GM18868 (cell line): ENCODE measurements around the gene TMEM168.
"Not testable (repeated sequence)": the region's sequence is repeated elsewhere in the genome, so short reads cannot be mapped to it uniquely, and the experiment has no call there.

ENCODE experiments used
- ATAC-seq: cut with Tn5 transposase; IDR thresholded peaks from one replicate; pipeline ENCODE4 v1.9.1; 2021; ENCODE audit warnings: mild to moderate bottlenecking, moderate library complexity; ENCODE audit not compliant: unreplicated experiment

TMEM168 gene

DNA sequence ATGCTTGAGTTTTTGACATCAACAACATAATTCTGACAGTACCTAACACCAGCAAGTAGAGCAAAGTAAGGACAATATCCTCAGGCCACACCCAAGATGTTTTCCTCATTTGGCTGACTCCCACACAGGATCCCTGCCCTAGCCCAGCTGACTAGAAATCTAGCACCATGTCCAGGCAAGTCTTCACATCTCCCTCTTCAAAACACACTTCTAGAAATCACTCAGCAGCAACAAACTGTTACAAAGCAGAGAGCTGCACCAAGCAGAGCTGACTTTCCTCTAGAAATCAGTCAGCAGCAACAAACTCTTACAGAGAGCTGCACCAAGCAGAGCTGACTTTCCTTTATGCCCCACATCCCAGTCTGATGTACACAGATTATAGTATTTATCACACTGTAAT lies 7.7 kb downstream of the TMEM168 start:
- peak; percentile 97 for ATAC-seq

DNA sequence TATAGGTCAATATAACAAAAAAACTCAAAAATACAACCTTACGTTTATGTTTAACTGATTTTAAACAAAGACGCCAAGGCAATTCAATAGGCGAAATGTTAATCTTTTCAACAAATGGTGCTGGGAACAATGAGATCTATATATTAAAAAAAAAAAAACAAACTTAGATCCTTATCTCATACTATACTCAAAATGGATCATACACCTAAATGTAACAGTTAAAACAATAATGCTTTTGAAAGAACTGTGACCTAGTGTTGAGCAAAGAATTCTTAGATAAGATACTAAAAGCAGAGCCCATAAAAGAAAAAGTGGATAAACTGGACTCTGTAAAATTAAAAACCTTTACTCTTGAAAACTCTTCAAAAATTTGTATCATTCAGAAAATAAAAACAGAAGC lies 8.6 kb downstream of the TMEM168 start:
- no peak for ATAC-seq

DNA sequence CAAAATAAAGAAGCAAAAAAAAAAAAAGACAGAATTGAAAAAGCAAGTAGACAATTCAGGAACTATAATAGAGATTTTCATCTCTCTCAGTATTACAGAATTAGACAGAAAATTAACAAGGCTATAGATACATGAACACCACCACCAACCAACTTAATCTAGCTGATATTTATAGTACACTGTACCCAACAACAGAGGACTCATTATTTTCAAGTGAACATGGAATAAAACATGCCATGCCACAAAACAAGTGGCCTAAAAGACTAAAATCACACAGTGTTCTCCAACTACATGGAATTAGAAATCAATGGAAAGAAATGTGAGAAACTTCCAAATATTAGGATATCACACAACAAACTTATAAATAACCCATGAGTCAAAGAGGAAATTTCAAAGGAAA lies 9.1 kb downstream of the TMEM168 start:
- no peak for ATAC-seq

DNA sequence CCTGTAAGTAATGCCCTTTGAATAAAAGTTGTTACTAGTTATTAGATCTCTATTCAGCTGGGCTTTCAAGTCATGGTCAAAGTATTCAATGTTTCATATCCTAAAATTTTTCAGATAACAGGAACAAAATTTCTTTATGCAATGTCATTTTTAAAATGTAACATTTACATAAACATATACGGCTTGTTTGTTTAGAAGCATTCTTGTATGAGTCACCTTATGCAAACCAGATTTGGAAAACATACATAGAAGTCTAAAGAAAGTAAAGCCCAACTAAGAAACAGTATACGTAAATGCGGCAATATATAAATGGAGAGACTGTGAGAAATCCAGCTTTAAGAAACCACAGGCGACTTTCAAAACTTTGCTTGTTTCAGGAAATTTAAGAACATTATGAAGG lies 10.5 kb downstream of the TMEM168 start:
- no peak for ATAC-seq

DNA sequence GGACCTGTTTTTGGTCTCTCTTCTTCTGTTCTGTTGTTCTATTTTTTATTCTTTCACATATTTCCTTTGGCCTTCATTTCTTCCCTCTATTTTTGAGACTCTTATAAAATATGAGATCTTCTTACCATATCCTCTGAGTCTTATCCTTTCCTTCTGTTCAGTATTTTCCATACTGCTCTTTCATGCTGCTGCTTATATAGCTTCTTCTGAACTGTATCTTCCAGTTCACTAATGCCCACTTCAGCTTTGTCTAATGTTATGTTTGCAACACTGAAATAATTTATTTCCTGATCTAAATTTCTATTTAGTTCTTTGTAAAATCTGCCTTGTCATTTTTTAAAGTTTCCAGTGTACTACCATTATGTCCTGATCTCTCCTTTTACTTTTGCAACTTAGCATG lies 12.8 kb downstream of the TMEM168 start:
- ATAC-seq: no peak

DNA sequence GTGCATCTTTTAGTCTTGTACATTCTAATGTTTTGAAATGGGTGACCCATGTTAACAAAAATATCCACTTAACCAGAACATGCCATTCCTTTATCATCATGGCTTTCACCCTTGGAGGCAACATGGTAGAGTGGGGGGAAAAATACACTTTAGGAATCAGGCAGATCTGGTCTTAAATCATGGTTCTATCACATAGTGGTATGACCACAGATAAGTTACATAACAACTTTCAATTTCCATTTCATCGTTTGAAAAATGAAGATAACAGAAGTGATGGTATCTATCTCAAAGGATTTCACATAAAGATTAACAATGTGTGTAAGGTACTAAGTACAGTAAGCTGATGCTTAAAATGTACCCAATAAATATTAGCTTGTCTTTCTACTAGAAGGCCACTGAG lies 19.0 kb downstream of the TMEM168 start:
- ATAC-seq: no peak

DNA sequence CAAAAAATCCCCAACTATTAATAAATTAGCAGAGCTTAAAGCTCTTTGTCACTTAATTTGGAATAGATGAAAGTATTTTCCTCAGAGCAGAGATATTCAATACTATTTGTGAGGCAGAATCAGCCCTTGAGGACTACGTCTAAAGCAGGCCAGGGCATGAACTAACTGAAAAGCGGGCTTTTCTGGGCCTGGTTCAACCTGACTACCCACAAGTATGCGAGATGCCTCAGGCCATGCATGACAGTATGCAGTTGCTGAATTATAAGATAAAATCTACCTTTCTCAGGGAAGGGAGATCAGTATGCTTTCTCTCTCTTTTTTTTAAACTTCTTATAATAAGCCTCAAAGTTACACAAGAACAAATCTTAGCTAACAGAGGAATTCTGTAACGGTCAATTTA lies 20.1 kb downstream of the TMEM168 start:
- ATAC-seq: no peak

DNA sequence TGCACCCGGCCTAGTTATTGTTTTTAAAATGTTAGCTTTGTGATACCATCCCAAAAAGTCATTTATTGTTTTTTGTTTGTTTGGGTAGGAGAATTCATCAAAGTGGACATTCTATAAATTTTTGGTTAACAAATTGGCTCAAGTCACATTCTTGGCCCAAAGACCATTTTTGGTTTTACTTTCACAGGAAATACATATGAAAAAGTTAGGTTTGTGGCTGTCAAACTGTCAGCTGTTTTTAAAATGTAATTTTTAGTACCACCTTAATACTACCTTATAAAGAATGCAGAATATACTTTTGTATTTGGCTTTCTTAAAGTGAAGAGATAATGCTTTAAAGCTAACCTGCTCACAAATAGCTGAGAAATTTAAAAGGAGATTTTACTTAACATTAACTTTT lies 25.1 kb downstream of the TMEM168 start:
- ATAC-seq: no peak

DNA sequence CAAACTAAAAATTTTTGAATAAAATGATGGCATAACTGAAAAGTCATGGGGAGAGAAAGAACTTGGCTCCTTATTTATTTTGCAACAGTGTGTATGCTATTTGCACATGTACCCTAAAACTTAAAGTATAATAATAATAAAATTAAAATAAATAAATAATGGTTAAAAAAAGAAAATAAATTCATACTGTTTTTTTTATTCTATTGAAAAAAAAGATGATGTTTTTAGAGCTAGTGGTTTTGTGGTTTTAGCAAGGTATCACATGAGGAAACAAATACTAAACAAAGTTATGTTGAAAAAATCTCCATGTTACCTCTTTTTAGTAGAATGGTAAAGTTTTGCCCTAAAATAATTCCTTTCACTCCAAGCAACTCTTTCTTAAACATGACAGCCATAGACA lies 26.2 kb downstream of the TMEM168 start:
- no peak for ATAC-seq

DNA sequence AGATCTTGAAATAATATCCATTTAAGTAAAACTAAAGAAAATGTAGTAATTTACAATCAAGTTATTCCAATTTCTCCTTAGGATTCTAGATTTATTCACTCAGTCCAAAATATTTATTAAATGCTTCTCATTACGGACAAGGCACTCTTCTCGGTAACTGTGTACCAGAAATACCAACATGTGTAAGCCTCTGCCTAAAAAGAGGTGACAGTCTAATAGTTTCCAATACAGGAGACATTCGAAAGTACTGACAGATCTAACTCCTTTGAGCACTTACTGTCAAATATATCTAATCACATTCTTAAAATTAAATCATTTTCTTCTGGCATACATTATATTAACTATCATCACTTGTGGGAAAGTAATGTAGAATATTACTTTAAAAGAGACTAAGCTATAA lies 26.9 kb downstream of the TMEM168 start:
- no peak for ATAC-seq

DNA sequence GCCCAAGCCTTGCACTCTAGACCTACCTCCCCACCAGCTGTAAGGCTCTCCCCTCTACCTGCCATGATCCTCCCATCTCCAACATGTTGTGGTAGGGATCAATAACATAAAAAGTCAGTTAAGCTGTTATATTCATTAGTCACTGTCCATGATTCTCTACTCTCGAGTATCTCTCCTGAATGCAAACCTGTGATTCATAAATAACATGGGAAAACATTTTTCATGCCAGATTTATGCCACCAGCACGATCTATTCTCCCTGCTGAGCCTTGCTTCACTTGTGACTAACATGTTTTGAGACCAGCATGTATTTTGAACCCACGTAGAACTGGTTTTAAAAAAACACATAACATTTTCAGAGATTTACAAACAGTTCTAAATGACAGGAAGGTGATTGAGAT lies 30.3 kb downstream of the TMEM168 start:
- no peak for ATAC-seq

DNA sequence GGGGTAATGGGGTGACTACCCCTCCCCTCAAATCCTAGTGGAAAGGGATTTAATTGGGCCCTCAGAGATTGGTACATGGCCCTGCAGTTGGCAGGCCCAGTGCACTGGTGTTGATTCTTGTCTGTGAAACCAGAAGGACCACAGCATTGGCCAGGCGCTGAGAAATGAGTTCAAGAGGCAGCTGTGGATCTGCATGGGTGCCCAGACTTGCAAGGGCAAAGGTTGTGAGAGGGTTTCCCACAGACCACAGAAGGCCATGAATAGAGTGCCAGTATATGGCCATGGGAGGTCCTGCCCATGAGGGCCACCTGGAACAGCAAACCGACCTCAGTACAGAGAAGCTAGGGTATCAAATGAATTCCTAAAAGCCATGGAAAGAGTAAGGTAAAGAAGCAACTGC lies 32.9 kb downstream of the TMEM168 start:
- no peak for ATAC-seq

DNA sequence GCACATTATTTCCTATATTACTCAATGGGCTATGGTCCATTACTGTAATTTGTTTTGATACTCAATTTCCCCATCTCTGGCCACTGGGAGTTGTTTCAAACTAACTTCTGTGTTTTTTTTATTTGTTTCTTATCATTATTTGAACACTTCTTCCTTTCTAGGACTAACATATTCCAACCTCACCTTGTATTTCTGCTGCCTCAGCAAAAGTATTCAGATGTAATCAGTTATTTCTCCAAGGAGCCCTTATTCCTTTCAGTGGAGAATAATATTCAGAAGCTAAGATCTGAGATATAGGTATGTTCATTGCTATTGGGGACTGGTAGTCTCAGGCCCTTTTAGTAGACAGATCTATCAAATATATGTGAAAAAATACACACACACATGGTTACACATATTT lies 36.9 kb downstream of the TMEM168 start:
- no peak for ATAC-seq

DNA sequence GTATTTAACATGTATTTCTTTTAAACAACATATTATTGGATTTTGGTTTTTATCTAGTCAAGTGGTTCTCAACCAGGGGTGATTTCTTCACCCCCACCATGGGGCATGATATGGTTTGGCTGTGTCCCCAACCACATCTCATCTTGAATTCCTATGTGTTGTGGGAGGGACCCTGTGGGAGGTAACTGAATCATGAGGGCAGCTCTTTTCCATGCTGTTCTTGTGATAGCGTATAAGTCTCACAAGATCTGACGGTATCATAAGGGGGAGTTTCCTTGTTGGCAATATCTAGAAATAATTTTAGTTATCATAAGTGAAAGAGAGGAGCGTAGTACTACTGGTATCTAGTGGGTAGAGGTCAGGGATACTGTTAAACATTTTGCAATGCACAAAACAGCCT lies 37.6 kb downstream of the TMEM168 start:
- no peak for ATAC-seq

DNA sequence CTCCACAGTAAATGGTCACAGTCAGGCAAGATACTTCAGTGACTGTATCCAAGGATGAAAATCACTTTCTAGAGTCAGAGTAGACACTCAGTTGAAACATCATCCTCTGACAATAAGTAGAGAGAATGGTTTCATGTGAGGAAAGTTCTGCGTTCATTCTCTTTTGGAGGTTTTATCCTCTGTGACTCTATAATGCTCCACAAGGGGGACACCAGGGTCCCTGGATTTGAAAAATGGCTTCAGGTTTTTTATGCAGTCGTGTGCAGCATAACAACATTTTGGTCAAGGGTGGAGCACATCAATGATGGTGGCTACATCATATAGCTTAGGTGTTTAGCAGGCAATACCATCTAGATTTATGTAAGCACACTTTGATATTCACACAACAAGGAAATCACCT lies 40.4 kb downstream of the TMEM168 start:
- no peak for ATAC-seq

DNA sequence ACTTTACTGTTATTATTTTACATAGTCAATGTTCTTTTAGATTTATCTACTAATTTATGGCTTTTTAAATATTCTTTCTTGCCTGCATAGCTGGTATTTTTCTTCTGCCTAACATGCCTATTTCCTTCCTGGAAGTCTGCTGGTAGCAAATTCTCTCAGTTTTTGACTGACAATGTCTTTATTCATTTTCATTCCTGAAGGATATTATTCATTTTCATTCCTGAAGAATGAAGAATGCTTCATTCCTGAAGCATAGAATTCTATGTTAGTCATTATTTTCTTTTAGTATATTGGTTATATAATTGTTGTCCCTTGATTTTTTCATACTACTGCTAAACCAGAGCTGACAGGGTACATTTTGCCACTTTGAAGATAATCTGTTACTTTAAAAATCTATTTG lies 41.8 kb downstream of the TMEM168 start:
- no peak for ATAC-seq

DNA sequence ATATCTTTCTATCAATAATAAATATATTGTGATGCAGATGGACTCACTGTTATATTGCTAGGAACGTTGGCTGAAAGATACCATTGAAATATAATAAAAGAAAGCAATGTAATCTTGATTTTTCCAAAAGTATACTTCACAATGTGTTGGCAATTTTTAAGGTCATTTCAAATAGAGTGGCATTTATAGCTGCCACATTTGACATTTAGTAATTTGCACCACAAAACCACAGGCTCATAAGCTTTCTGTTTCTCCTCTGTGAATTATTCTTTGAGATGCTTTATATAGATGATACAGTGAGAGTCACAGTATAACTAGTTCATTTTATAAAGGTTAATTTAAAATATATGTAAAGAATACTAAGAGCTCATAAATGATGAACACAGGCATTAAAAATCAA lies 44.6 kb downstream of the TMEM168 start:
- ATAC-seq: no peak

DNA sequence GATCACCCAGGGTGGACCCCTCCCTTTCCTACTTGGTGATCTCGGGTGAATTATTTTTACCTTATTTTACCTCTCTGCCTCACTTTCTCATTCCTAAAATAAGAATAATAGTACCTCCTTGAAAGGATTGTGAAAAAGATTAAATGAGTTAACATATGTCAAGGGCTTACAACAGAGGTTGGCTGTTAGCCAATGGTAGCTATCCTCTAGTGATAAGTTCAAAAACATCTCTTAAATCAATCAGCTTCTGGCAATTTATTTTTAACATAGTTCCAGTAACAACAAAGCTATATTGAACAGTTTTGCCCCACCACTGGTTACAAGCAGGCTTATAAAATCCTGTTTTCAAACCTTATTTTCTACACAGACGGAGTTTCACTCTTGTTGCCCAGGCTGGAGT lies 45.4 kb downstream of the TMEM168 start:
- no peak for ATAC-seq

DNA sequence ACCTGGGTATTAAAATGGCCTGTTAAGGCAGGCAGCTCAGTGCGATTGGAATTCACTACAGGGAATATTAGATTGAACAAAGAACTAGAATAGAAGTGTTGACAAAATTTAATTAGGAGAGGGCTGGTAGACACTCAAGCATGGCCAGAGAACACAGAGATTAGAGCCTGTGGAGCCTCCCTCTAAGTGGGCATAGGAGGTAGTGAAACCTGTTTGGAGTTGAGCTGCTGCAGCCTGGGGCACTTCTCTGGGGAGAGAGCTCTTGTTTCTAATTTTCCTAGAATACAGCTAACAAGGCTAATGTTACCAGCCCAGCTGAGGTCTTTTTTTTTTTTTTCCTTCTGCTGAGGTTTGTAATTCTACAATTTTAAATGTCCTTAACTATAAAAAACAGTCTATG lies 46.4 kb downstream of the TMEM168 start:
- ATAC-seq: no peak

DNA sequence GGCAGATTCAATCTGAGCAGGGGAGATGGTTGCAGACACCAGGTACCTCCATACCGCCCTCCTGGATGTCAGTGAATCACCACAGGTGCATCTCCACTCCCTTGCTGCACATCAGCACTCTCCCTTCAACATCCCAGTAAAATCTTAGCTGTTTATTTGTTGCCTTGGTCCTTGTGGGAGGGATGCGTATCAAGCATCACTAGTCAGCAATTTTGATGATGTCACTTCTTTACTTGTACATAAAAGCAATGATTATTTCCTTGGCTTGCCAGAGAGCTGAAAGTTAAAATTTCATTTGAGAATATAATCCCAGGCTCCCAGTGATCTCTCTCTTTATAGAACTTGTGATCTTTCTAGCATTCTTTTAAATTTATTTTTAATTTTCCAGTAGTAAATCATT lies 49.5 kb downstream of the TMEM168 start:
- no peak for ATAC-seq

DNA sequence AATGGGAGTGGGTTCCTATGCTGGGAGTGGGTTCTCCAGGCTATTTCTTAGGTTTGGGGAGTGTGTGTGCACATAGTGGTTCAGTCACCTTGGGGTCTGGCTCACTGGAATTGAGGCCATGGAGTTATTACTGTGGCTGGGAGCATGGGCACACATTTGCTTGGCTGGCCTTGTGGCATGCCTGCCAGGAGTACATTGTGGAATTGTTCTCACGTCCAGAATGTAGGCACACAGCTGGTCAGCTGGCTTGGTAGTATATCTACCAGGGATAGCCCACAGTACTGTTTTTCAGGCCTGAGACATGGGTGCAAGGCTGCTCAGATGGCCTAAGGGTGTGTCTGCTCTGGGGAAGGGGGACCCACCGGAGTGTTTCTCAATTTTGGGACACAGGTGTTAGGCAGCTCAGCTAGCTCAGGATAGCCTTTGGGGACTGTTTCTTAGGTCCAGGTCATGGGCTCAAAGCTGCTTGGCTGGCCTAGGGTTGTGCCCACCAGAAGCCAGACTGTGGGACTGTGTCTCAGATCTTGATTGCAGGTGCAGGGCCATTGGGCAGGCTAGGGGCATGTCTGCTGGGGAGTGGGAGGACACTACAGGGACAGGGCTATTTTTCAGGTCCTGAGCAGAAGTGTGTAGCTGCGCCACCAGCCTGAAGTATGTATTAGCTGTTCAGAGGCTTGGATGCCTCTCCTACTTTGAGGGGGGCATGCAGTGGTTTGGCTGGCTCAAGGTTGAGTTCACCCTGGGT lies 50.6 kb downstream of the TMEM168 start:
- ATAC-seq: no peak

DNA sequence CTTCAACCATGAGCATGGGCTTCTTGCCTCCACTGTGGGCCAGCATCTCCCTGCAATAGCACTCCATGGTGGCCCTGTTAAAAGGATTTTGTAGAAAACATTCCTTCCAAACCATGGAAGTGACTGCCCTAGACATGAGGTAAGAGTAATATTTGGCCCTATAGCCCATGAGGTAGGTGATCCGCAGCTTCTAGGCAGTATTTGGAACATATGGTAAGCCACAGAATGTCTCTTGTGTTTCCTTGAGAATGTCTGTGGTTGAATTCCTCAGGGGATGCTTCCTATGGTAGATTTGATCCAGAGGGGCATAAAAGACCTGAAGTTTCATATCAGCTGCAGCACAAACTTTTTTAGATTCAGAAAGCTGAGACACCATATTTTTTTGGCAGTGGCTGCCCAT lies 54.9 kb downstream of the TMEM168 start:
- ATAC-seq: no peak

DNA sequence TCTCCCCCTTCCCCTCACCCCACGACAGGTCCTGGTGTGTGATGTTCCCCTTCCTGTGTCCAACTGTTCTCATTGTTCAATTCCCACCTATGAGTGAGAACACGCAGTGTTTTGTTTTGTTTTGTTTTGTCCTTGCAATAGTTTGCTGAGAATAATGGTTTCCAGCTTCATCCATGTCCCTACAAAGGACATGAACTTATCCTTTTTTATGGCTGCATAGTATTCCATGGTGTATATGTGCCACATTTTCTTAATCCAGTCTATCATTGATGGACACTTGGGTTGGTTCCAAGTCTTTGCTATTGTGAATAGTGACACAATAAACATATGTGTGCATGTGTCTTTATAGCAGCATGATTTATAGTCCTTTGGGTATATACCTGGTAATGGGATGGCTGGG lies 58.9 kb downstream of the TMEM168 start:
- not testable (repeated sequence) for ATAC-seq
